CD4-positive, alpha-beta T cell (primary cell): ENCODE measurements around the gene TXNRD3. TPM values are rescaled to one million over a fixed set of nuclear protein-coding genes. Genes with fewer than 3 reads are reported as not detected.

Experiments
- ATAC-seq: fragments of 200-7000 bp; cut with Tn5 transposase; one replicate; pipeline ENCODE4 v1.10.0; 2022; ENCODE audit warnings: mild to moderate bottlenecking; ENCODE audit not compliant: poor library complexity
- CTCF ChIA-PET: fragments of 350-600 bp; sonication (Branson Sonifier 250); formaldehyde crosslinking; loops from one replicate; lab custom pipeline; 2021; ENCODE audit warnings: antibody characterized with exemption, inconsistent platforms; lab: Charles Lee
- POLR2A ChIA-PET: fragments of 350-600 bp; sonication (Branson Sonifier 250); formaldehyde crosslinking; loops from one replicate; lab custom pipeline; 2021; ENCODE audit warnings: antibody characterized with exemption, inconsistent platforms; lab: Charles Lee
- DNase-seq, 14 experiments: peaks; one replicate each; pipeline ENCODE4 v3.0.0-alpha.2; 2013 to 2020; ENCODE audit warnings: mixed read lengths in 2 of 14
- H3K27ac ChIP-seq, 2 donors: one replicate each; pipeline versions ENCODE4 v1.5.1 to v1.7.0; 2013; ENCODE audit warnings: low read length in 2 of 2, low read depth in 1 of 2, mild to moderate bottlenecking in 1 of 2
- H3K27me3 ChIP-seq, 2 experiments: 1 replicate in 1 of 2; 2 replicates in 1 of 2; pipeline versions ENCODE4 v1.6.1 to v1.7.0; 2013; ENCODE audit warnings: low read length in 2 of 2, control low read depth in 1 of 2, mild to moderate bottlenecking in 1 of 2, moderate library complexity in 1 of 2; ENCODE audit not compliant: insufficient read depth in 2 of 2, control insufficient read depth in 1 of 2
- H3K36me3 ChIP-seq: one replicate; pipeline ENCODE4 v1.6.1; 2013; ENCODE audit warnings: low read length, control low read depth; ENCODE audit not compliant: insufficient read depth
- H3K4me1 ChIP-seq: one replicate; pipeline ENCODE4 v1.6.1; 2013; ENCODE audit warnings: low read length, control low read depth; ENCODE audit not compliant: insufficient read depth
- H3K4me3 ChIP-seq: one replicate; pipeline ENCODE4 v1.5.1; 2013; ENCODE audit warnings: mild to moderate bottlenecking, low read length, moderate library complexity
- H3K9me3 ChIP-seq, 2 experiments: 1 replicate in 1 of 2; 2 replicates in 1 of 2; pipeline versions ENCODE4 v1.6.1 to v1.7.0; 2013; ENCODE audit warnings: low read length in 2 of 2, mild to moderate bottlenecking in 2 of 2, control low read depth in 1 of 2, moderate library complexity in 1 of 2; ENCODE audit not compliant: control insufficient read depth in 1 of 2, insufficient read depth in 1 of 2
- H3K27ac Mint-ChIP-seq: one replicate; pipeline ENCODE4 v1.8.0; 2020; ENCODE audit warnings: mixed read lengths
- H3K27me3 Mint-ChIP-seq: one replicate; pipeline ENCODE4 v1.8.0; 2021; ENCODE audit warnings: mixed read lengths
- H3K36me3 Mint-ChIP-seq: one replicate; pipeline ENCODE4 v1.8.0; 2021; ENCODE audit warnings: low read depth, mixed read lengths
- H3K4me1 Mint-ChIP-seq: one replicate; pipeline ENCODE4 v1.8.0; 2021; ENCODE audit warnings: low read depth, mixed read lengths
- H3K4me3 Mint-ChIP-seq: one replicate; pipeline ENCODE4 v1.8.0; 2020; ENCODE audit warnings: mild to moderate bottlenecking, mixed read lengths
- H3K9me3 Mint-ChIP-seq: one replicate; pipeline ENCODE4 v1.8.0; 2020; ENCODE audit warnings: mixed read lengths
- CTCF ChIP-seq: fragments of 200-600 bp; IDR thresholded peaks from one replicate; pipeline ENCODE4 v1.8.0; 2022; ENCODE audit warnings: antibody characterized with exemption, mild to moderate bottlenecking
- intact Hi-C, 2 experiments: fragments of 100-400 bp; cut with DNase I in 1 of 2; cut with micrococcal nuclease in 1 of 2; formaldehyde crosslinking; loops; one replicate each; pipeline versions ENCODE4 v1.15.1 to v1.9.0; 2023 to 2025; cut with DNase I, micrococcal nuclease
- total RNA-seq, 174 experiments: library from RNA in 2 of 174; stranded (reverse) in 2 of 174; gene quantifications; one replicate each; pipeline ENCODE4 v1.2.3 and lab custom pipeline; 2021 to 2026

The TXNRD3 gene
- total RNA-seq, 2 experiments from 2014 or later: 1.0 to 1.5 TPM

GRCh38 chr3:126684218-126684751 lies 29.4 kb upstream of the TXNRD3 start:
- H3K27me3 Mint-ChIP-seq: peaks cover 4% of the 10 kb centered on the region
- no peak for TF ChIP-seq CTCF

GRCh38 chr3:126683069-126683468 lies 28.1 kb upstream of the TXNRD3 start:
- H3K27ac ChIP-seq: no peak overlapping the region
- Mint-ChIP-seq H3K27me3 (peaks cover 4% of the 10 kb centered on the region), H3K36me3 (no peaks in the 10 kb centered on the region), H3K4me3 (no peak overlapping the region), H3K27ac (no peak overlapping the region), H3K4me1 (peaks cover 6% of the 10 kb centered on the region), H3K9me3 (no peaks in the 10 kb centered on the region)
- no peaks in the 10 kb centered on the region for H3K9me3 ChIP-seq
- H3K4me1 ChIP-seq: peaks cover 7% of the 10 kb centered on the region
- CTCF ChIA-PET: no interaction called here
- H3K36me3 ChIP-seq: no peaks in the 10 kb centered on the region
- ATAC-seq (no peak), DNase-seq (no peak)
- POLR2A ChIA-PET: no interaction called here
- intact Hi-C loops: no loop called here
- TF ChIP-seq CTCF: no peak
- peaks cover 2 to 9% of the 10 kb centered on the region in 2 experiments for H3K27me3 ChIP-seq
- no peak overlapping the region for H3K4me3 ChIP-seq

More at GRCh38 chr3:126684218-126684751, 29.4 kb upstream of the TXNRD3 start:
- H3K4me3 Mint-ChIP-seq: no peak overlapping the region
- H3K27me3 ChIP-seq: no peaks in the 10 kb centered on the region
- no peaks in the 10 kb centered on the region for H3K4me1 Mint-ChIP-seq
- H3K9me3 Mint-ChIP-seq: no peaks in the 10 kb centered on the region
- ChIA-PET POLR2A (no interaction called here), CTCF (no interaction called here)
- H3K27ac Mint-ChIP-seq: no peak overlapping the region
- H3K36me3 Mint-ChIP-seq: no peaks in the 10 kb centered on the region
- H3K4me1 ChIP-seq: peaks cover 2% of the 10 kb centered on the region
- DNase-seq (no peak), ATAC-seq (no peak)
- no peaks in the 10 kb centered on the region for H3K36me3 ChIP-seq
- H3K4me3 ChIP-seq: no peak overlapping the region
- H3K27ac ChIP-seq: no peak overlapping the region
- no peaks in the 10 kb centered on the region for H3K9me3 ChIP-seq
- intact Hi-C loops: no loop called here

- Mint-ChIP-seq H3K4me3 (no peak overlapping the region), H3K9me3 (no peaks in the 10 kb centered on the region), H3K36me3 (no peaks in the 10 kb centered on the region), H3K27ac (no peak overlapping the region), H3K4me1 (peaks cover 6% of the 10 kb centered on the region), H3K27me3 (peaks cover 13% of the 10 kb centered on the region)
- intact Hi-C loops: no loop called here
- ChIA-PET CTCF (interaction anchor here (0.6 kb wide), 1 partner anchor 10 kb away, joined by 3 read pairs; no protein-coding TSS in a partner anchor), POLR2A (no interaction called here)
- Histone ChIP-seq H3K27ac (no peak overlapping the region), H3K4me3 (no peak overlapping the region), H3K36me3 (no peaks in the 10 kb centered on the region), H3K9me3 (no peaks in the 10 kb centered on the region), H3K27me3 (peaks cover 2 to 11% of the 10 kb centered on the region in 2 experiments), H3K4me1 (peaks cover 7% of the 10 kb centered on the region)
- ATAC-seq: no peak
- TF ChIP-seq CTCF: no peak
- DNase-seq: no peak
Observed at GRCh38 chr3:126682009-126682408, 27.1 kb upstream of the TXNRD3 start.
